ENCODE measurements around the gene C6orf136.
A peak's percentile ranks its signal among the peaks of the same experiment; 100 is the strongest.

The C6orf136 gene

GRCh38 chr6:30626484-30627366 is 20.2 kb upstream of the C6orf136 start, which contains the start of gene ATAT1:
ATAT1 (plus strand) TSS chr6:30626874.
- Mint-ChIP-seq H3K36me3 (ENCODE audit: low read depth) (peaks cover 47% of the 10 kb centered on the region), H3K4me1 (ENCODE audit: low read depth) (peaks cover 22% of the 10 kb centered on the region), H3K9me3 (no peaks in the 10 kb centered on the region), H3K27me3 (ENCODE audit: low read depth) (no peaks in the 10 kb centered on the region), H3K27ac (peak within 1 kb of the TSS; percentile 99), H3K4me3 (peak within 1 kb of the TSS; percentile 98)
- peak; percentile 84 for DNase-seq (ENCODE audit: low spot score)

- Mint-ChIP-seq H3K4me3 (no peak overlapping the region), H3K27me3 (ENCODE audit: low read depth) (no peaks in the 10 kb centered on the region), H3K36me3 (ENCODE audit: low read depth) (peaks cover 21% of the 10 kb centered on the region), H3K9me3 (no peaks in the 10 kb centered on the region), H3K27ac (no peak overlapping the region), H3K4me1 (ENCODE audit: low read depth) (peaks cover 1% of the 10 kb centered on the region)
- no peak for DNase-seq (ENCODE audit: low spot score)
Measured at GRCh38 chr6:30635834-30636233, 11.1 kb upstream of the C6orf136 start.

GRCh38 chr6:30640481-30640880 is 6.5 kb upstream of the C6orf136 start:
- H3K9me3 Mint-ChIP-seq, result no peaks in the 10 kb centered on the region
- no peak overlapping the region for H3K27ac Mint-ChIP-seq
- no peak for DNase-seq (ENCODE audit: low spot score)
- H3K4me1 Mint-ChIP-seq (ENCODE audit: low read depth), result peaks cover 11% of the 10 kb centered on the region
- H3K27me3 Mint-ChIP-seq (ENCODE audit: low read depth), result no peaks in the 10 kb centered on the region
- H3K36me3 Mint-ChIP-seq (ENCODE audit: low read depth), result peaks cover 5% of the 10 kb centered on the region
- H3K4me3 Mint-ChIP-seq, result no peak overlapping the region

- peaks cover 6% of the 10 kb centered on the region for H3K36me3 Mint-ChIP-seq (ENCODE audit: low read depth)
- no peak for DNase-seq (ENCODE audit: low spot score)
- H3K27me3 Mint-ChIP-seq (ENCODE audit: low read depth), result no peaks in the 10 kb centered on the region
- H3K4me1 Mint-ChIP-seq (ENCODE audit: low read depth), result peaks cover 17% of the 10 kb centered on the region
- no peaks in the 10 kb centered on the region for H3K9me3 Mint-ChIP-seq
- H3K27ac Mint-ChIP-seq, result peak overlapping the region; percentile 71
- H3K4me3 Mint-ChIP-seq, result no peak overlapping the region
Measured at GRCh38 chr6:30641048-30641447, 5.9 kb upstream of the C6orf136 start.

GRCh38 chr6:30643656-30644055 is 3.3 kb upstream of the C6orf136 start:
- H3K4me1 Mint-ChIP-seq (ENCODE audit: low read depth), result peaks cover 30% of the 10 kb centered on the region
- peaks cover 7% of the 10 kb centered on the region for H3K36me3 Mint-ChIP-seq (ENCODE audit: low read depth)
- no peak overlapping the region for H3K4me3 Mint-ChIP-seq

GRCh38 chr6:30644769-30645168 is 2.2 kb upstream of the C6orf136 start:
- no peak overlapping the region for H3K4me3 Mint-ChIP-seq
- no peak for DNase-seq (ENCODE audit: low spot score)
- H3K27ac Mint-ChIP-seq, result no peak overlapping the region
- peaks cover 30% of the 10 kb centered on the region for H3K4me1 Mint-ChIP-seq (ENCODE audit: low read depth)
- H3K9me3 Mint-ChIP-seq, result no peaks in the 10 kb centered on the region
- no peaks in the 10 kb centered on the region for H3K27me3 Mint-ChIP-seq (ENCODE audit: low read depth)
- peaks cover 7% of the 10 kb centered on the region for H3K36me3 Mint-ChIP-seq (ENCODE audit: low read depth)

More at GRCh38 chr6:30643656-30644055, 3.3 kb upstream of the C6orf136 start:
- H3K27me3 Mint-ChIP-seq (ENCODE audit: low read depth), result no peaks in the 10 kb centered on the region
- no peak overlapping the region for H3K27ac Mint-ChIP-seq
- no peaks in the 10 kb centered on the region for H3K9me3 Mint-ChIP-seq
- DNase-seq (ENCODE audit: low spot score), result no peak

GRCh38 chr6:30645989-30646388 is 944 bp upstream of the C6orf136 start:
- Mint-ChIP-seq H3K27me3 (ENCODE audit: low read depth) (no peaks in the 10 kb centered on the region), H3K27ac (peak overlapping the region; percentile 19)

GRCh38 chr6:30647242-30648116 is 546 bp downstream of the C6orf136 start:
- Mint-ChIP-seq H3K4me1 (ENCODE audit: low read depth) (peaks cover 22% of the 10 kb centered on the region), H3K27ac (peak overlapping the region; percentile 92), H3K27me3 (ENCODE audit: low read depth) (no peaks in the 10 kb centered on the region), H3K36me3 (ENCODE audit: low read depth) (peaks cover 15% of the 10 kb centered on the region), H3K4me3 (peak overlapping the region; percentile 93), H3K9me3 (no peaks in the 10 kb centered on the region)
- peak; percentile 78 for DNase-seq (ENCODE audit: low spot score)

More at GRCh38 chr6:30645989-30646388, 944 bp upstream of the C6orf136 start:
- H3K4me3 Mint-ChIP-seq, result peak overlapping the region; percentile 93
- H3K4me1 Mint-ChIP-seq (ENCODE audit: low read depth), result peaks cover 29% of the 10 kb centered on the region
- no peaks in the 10 kb centered on the region for H3K9me3 Mint-ChIP-seq
- peaks cover 5% of the 10 kb centered on the region for H3K36me3 Mint-ChIP-seq (ENCODE audit: low read depth)
- DNase-seq (ENCODE audit: low spot score), result no peak

- Mint-ChIP-seq H3K27ac (no peak overlapping the region), H3K27me3 (ENCODE audit: low read depth) (no peaks in the 10 kb centered on the region)
Measured at GRCh38 chr6:30651143-30651542, 4.2 kb downstream of the C6orf136 start.

GRCh38 chr6:30654798-30655742 is 8.1 kb downstream of the C6orf136 start:
- Mint-ChIP-seq H3K9me3 (no peaks in the 10 kb centered on the region), H3K36me3 (ENCODE audit: low read depth) (peaks cover 55% of the 10 kb centered on the region), H3K4me1 (ENCODE audit: low read depth) (no peaks in the 10 kb centered on the region), H3K27ac (no peak overlapping the region), H3K4me3 (no peak overlapping the region), H3K27me3 (ENCODE audit: low read depth) (no peaks in the 10 kb centered on the region)
- no peak for DNase-seq (ENCODE audit: low spot score)

More at GRCh38 chr6:30651143-30651542, 4.2 kb downstream of the C6orf136 start:
- H3K4me1 Mint-ChIP-seq (ENCODE audit: low read depth), result peaks cover 14% of the 10 kb centered on the region
- no peak overlapping the region for H3K4me3 Mint-ChIP-seq
- H3K36me3 Mint-ChIP-seq (ENCODE audit: low read depth), result peaks cover 32% of the 10 kb centered on the region
- H3K9me3 Mint-ChIP-seq, result no peaks in the 10 kb centered on the region
- no peak for DNase-seq (ENCODE audit: low spot score)

- no peaks in the 10 kb centered on the region for H3K9me3 Mint-ChIP-seq
- DNase-seq (ENCODE audit: low spot score), result no peak
- no peaks in the 10 kb centered on the region for H3K27me3 Mint-ChIP-seq (ENCODE audit: low read depth)
- no peak overlapping the region for H3K27ac Mint-ChIP-seq
- no peak overlapping the region for H3K4me3 Mint-ChIP-seq
- peaks cover 57% of the 10 kb centered on the region for H3K36me3 Mint-ChIP-seq (ENCODE audit: low read depth)
- H3K4me1 Mint-ChIP-seq (ENCODE audit: low read depth), result no peaks in the 10 kb centered on the region
Measured at GRCh38 chr6:30655743-30656094, 8.8 kb downstream of the C6orf136 start.

- no peak for DNase-seq (ENCODE audit: low spot score)
- no peak overlapping the region for H3K4me3 Mint-ChIP-seq
- H3K27ac Mint-ChIP-seq, result no peak overlapping the region
- H3K36me3 Mint-ChIP-seq (ENCODE audit: low read depth), result peaks cover 56% of the 10 kb centered on the region
- no peaks in the 10 kb centered on the region for H3K4me1 Mint-ChIP-seq (ENCODE audit: low read depth)
- no peaks in the 10 kb centered on the region for H3K27me3 Mint-ChIP-seq (ENCODE audit: low read depth)
- no peaks in the 10 kb centered on the region for H3K9me3 Mint-ChIP-seq
Measured at GRCh38 chr6:30656513-30656912, 9.6 kb downstream of the C6orf136 start.

- Mint-ChIP-seq H3K27ac (no peak overlapping the region), H3K36me3 (ENCODE audit: low read depth) (peaks cover 53% of the 10 kb centered on the region), H3K9me3 (no peaks in the 10 kb centered on the region)
Measured at GRCh38 chr6:30657454-30657853, 10.5 kb downstream of the C6orf136 start.

More at GRCh38 chr6:30657454-30657853, 10.5 kb downstream of the C6orf136 start:
- DNase-seq (ENCODE audit: low spot score), result no peak
- no peaks in the 10 kb centered on the region for H3K4me1 Mint-ChIP-seq (ENCODE audit: low read depth)
- no peak overlapping the region for H3K4me3 Mint-ChIP-seq
- H3K27me3 Mint-ChIP-seq (ENCODE audit: low read depth), result no peaks in the 10 kb centered on the region

All from T-helper 2 cell treated with Interferon-gamma antibody and Interleukin-4, amounts not matched to agents 5 μg/mL and 100 μg/mL, for 36 hours (primary cell).